Measurements from ENCODE around the gene KRT74.

The KRT74 gene

DNA sequence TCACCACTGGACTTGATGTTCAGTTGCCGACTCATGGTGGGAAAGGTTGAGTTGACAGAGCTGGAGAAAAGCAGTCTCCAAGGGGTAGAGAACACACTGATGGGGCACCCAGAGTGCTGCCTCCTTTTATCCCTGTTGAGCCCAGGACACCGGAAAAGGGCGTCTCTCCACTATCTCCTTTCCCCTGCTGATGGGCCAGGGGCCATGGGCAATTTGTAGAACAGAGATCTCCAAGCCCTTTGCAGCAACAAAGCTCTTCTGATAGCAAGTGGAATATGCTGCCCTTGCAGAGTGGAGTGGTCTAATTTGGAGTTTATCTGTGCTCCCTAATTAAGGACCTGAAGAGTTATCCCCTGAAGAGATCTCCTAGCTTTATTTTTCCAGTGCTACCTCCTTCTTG, at the start of gene KRT74:
KRT74 (minus strand) TSS at position 101 of the 400 bp plus-strand sequence; CDS start at position 35, 66 bp downstream.
- DNase-seq: no peak

DNA sequence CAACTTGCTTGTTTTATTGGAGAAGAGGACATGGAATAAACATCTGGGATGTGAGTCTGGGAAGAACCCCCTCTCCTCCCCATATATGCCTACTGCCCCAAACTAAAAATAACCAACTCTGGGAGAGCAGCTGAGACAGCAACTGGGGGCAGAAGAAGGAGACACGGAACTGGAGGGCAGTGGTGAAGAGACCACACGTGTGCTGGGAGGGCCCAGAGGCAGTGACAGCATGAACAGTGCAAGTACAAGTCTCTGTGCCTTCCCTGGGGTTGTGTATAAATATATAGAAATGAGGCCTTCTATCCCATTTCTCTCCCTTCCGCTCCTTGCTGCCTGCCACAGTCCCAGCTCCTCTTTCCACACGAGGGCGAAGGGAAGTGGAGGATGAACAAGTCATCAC, 48.7 kb upstream of the KRT74 start:
- DNase-seq: no peak

DNA sequence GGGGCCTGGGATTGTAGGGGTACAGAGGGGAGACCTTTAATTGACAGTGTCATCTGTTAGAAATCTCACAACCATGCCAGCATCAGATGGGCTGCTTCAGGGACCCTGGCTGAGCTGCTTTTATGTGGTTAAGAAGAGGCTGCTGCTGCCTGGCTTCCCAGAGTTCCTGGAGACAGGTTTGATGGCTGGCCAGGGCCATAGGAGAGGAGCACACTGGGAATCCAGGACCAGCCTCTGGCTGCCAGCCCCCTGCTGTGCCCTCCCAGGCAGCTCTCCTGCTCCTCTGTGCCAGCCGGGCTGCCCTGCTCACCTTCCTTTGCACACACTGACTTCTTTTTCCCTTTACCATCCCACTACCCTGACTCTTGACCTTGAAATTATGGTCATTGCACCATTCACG, 45.2 kb upstream of the KRT74 start:
- DNase-seq: no peak

DNA sequence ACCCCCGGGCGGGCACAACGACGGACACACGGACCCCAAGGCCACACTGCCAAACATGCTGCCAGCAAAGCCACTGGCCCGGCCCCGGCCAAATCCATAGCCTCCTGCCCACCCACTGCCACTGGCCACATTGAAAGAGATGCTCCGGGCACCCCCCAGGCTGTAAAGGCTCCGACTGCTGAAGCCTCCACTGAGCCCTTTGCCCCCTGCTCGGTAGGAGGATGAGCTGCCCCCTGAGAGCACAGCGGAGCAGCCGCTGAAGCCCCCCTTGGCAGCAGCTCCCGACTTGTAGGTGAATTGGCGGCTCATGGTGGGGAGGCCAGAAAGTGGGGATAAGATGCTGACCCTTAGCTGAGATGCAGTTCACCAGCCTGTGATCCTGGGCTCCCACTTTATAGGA, 44.6 kb upstream of the KRT74 start, which contains the start of gene KRT73:
KRT73 (minus strand) TSS at position 344 of the 400 bp plus-strand sequence; CDS start at position 309, 35 bp downstream.
- no peak for DNase-seq

DNA sequence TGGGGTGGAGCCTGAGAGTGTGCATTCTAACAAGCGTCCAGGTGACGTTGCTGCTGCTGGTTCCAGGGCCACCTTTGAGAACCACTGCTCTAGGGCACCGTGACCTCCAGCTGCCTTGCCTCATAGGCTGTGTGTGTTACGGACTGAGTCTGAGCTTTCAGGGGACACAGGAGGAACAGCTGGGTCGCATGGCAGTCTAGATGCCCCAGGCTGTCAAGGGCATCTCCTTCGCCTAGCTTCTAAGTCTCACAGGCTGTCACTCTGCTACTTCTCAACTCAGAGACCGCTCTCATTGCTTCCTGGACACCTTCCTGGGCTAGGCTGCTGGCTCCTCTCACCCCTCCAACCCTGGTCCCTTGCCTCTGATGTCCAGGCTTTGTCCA, 43.8 kb upstream of the KRT74 start:
- DNase-seq: no peak

DNA sequence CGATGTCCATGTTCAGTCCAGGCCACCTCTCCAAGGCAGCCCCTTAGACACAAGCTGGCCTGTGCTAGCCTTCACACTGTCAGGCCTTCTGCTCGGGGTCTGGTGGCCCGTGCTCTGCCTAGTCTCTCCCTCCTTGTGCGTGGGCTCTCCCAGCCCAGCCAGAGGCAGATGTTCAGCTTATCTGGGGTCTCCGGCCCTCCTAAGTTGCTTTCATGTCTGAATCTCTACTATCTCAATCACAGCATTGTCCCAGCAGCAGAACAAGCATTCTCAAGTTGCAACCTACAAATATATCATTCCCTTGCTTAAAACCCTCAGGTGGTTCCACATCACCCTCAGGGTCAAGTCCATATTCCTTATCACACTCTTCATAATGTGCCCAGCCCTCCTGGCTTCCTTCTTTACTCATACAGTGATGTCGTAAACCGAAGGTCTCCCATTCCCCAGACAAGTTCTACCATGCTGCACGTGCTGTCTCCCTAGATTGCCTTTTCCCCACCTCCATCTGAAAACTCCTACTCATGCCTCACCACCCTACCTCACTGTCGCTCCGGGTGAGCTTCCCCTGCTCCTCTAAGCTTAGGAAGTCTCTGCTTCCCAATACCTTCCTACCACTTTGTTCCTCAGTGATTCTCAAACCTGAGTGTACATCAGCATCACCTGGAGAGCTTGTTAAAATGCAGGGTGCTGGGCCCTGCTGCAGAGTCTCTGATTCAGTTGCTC, 43.2 kb upstream of the KRT74 start:
- DNase-seq: no peak

DNA sequence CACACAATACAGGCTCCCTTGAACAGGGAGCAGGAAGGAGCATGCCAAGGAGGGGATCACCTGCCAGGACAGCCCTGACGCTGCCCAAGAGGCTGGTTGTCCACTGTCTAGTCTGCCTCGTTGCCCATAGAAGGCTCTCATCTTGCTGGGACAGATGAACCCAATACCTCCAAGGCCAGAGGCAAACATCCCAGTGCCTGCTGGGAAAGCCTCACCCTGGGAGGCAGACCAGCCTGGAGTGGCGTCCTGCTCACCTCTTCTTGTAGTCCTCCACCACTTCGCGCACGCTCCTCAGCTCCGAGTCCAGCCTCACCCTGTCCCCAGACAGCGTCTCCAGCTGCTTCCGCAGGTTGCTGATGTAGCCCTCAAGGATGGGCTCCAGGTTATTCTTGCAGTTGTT, 42.3 kb upstream of the KRT74 start:
- no peak for DNase-seq

DNA sequence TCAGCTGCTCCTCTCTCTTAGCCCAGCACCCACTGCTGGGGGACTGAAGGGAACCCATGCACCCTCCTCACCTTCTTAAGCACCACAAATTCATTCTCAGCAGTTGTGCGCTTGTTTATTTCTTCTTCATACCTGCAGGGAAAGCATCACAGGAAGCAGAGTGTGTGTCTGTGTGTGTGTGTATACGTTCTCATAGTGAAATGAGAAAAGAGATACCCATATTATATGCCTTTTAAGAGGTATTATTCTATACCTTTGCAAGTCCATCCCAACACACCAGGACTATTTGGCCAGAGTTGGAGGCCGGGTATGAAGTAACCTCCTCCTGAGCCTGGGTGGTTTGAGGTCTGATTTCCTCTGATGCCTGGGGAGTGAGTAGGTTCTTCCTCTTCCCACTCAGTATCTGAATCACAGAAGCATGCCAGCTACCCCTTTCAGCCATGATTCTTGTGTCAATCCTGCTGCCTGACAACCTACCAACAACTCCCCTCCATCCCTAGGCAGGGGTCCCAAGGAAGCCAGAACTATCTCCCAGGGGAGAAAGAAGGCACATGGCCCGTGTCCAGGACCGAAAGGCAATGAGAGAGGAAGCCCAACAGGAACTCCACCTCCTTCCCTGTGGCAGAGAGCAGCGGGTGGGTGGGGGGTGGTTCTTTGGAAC, 41.7 kb upstream of the KRT74 start:
- DNase-seq: peak; percentile 8

DNA sequence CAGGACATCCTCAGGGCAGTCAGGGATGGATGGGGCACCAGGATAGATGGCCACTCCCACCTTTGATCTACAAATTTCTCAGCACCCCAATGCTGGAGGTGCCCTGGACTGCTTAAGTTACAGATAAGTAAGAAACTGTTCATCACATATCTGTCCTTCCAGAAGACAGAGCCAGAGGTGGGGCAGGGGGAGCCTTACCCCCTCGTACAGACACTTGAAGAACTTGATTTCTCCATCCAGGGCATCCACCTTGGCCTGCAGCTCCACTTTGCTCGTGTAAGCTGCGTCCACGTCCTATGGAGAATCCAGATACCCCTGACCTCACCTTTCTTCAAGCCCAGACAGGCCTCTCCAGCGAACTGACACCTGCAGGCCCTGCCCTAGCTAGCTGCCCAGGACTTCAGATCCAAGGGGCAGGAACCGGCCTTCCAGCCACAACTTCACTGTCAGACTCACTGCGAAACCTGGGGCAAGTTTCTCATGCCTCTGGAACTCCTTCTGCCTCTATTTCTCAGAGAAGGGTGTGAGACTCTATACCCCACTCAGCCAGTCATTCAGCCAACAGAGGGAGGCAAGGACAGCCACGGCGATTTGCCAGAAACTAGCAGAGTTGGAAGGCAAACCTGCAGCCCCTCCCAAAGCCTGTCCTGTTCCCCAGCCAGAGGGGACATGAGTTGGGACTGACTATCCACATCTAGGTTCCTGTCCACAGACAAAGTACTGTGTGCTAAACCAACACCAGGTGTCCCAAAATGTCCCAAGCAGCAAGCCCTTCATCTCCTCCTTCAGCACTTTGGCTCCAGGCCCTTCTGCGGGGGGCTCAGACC, 41.0 kb upstream of the KRT74 start:
- no peak for DNase-seq

DNA sequence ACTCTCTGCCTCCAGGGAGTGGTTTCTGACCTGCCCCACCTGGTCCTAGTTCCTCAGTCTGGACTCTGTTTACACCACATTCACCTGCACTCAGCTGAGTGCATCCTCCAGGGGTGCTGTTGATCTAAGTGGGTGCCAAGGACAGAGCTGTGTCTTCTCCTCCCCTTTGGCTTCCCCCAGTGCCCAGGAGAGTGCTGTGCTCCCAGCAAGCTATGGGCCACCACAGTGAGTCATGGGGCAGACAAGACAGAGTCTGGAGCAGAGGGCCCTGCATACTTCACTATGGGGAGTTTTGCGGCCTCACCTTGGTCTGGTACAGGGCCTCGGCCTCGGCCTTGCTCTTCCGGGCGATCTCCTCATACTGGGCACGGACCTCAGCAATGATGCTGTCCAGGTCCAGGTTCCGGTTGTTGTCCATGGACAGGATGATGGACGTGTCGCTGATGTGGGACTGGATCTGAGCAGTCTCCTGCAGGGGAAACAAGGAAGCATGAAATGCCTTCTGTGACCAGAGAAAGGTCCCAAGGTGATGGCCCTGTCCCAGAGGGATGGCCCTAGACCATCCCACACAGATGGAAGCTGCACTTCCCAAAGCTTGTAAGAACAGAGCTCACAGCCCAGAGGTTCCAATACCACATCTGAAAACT, 39.9 kb upstream of the KRT74 start:
- no peak for DNase-seq

DNA sequence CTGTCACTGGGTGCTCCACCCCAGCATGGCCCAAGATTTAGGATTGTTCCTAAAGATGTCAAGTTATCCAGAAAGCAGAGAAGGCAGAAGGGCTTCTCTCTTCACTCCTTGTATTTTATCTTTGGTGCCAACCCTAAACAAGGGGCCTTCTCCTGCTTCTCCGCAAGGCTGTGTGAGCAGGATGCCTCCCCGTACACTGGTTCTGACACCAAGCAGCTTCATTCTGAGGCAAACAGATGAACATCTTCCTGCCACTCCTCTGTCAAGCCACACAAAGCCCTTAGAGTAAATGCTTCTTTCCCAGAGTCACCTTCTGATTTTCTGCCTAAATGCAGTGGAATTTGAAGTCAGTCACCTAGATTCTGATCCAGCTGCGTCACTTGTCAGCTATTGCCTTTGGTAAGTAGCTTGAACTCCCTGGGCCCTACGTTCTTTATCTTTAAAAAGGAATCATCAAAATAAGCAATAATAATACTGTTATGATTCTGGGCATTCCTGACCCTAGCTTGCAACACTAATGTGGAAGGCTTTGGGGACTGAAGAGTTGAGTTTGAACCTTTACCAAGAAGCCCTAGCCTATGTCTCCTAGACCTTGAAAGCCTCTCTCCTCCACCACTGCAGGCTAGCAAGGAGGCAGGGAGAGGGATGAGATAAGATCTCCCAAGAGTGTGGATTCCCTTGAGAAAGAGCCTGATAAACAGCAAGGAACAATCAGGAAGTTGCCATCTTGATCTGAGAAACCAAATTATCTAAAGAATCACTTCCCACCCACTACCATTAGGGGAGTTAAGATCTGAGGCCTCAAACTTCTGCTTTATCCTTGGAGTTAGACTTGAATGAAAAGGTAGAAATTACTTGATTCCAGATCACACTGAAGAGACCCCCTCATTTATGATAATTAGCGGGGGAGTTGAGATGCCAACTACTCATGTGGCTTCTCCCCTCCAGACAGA, 39.1 kb upstream of the KRT74 start:
- DNase-seq: no peak

DNA sequence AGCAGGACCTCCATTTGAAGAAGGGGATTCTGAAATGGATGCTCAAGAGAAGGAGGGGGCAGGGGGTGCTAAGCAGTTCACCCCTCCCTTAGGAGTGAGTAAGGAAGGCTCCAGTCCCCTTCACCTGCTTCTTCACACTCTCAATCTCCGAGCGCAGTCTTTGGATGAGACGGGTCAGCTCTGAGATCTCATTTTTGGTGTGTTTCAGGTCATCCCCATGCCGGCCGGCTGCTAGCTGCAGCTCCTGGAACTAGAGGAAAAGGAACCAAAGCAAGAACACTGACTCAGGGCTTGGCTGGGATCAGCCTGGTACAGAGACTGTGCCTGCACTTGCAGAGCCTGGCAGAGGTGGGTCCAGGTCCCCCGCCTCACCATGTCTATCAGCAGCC, 37.4 kb upstream of the KRT74 start:
- no peak for DNase-seq

DNA sequence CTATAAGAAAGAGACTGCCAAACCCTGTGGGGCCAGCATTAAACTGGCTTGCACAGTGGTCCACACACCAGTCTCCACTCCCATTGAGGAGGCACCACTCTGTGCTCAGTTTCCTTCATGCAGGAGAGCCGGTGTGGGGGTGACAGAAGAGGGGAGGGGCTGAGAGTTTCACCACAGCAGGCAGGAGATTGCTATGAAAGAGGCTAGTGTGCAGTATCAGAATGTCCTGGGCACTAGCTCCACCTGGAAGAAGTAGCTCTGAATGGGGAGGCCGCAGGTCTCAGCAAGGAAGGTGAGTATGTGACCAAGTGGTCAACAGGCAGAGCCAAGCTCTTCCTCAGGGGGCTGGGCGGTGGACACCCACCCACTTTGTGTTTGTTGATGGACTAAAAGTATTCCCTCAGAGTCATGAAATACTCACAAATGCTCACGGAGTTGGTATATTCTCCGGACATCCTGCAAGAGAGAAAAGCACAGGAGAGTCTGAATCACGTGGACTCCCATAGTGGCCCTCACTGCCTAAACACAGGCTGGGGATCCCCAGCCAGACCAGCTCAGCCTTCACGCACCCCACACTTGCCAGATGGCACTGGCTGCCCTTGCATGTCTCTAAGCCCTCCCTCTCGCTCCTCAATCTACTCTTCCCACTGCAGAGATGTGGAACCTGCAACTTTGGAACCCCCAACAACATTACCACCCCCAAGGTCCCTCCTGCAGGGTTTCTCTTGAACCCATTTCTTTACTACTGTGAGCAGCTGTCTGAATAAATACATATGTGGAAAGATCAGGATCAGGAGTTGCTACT, 35.4 kb upstream of the KRT74 start:
- no peak for DNase-seq

DNA sequence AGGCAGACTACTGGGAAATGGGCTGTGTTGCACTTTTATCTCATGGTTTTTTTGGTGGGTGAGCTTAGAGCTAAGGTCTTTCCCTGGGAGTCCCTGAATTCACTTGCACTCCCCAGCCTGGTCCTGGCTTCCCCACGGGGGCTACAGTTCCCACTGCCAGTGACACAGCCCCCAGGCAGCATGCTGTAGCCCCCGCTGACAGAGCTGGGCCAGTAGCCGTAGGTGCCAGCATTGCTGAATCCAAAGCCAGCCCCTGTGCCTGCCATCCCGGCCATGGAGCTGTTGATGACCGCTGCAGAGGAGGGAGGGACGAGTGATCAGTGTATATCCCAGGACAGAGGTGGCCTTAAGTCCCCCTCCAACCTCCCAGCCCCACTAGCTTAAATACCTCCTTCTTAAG, 34.5 kb upstream of the KRT74 start:
- no peak for DNase-seq

DNA sequence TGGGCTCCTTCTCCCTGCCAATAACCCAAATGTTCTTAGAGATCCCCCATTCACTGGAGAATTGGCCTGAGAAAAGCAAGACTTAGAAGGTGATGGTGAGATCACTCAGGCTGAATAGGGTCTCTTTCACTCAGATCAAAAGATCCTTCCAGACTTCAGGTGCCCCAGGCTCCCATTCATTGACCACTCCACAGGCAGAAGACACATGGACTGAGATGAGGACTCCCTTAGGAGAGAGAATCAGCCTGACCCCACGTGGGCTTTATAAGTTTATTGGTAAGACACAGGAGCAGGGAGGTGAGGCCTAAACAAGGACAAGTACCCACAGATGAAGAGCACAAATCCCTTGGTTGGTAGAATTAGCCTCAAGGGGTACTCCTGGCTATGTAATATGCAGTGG, 33.7 kb upstream of the KRT74 start:
- DNase-seq: no peak

DNA sequence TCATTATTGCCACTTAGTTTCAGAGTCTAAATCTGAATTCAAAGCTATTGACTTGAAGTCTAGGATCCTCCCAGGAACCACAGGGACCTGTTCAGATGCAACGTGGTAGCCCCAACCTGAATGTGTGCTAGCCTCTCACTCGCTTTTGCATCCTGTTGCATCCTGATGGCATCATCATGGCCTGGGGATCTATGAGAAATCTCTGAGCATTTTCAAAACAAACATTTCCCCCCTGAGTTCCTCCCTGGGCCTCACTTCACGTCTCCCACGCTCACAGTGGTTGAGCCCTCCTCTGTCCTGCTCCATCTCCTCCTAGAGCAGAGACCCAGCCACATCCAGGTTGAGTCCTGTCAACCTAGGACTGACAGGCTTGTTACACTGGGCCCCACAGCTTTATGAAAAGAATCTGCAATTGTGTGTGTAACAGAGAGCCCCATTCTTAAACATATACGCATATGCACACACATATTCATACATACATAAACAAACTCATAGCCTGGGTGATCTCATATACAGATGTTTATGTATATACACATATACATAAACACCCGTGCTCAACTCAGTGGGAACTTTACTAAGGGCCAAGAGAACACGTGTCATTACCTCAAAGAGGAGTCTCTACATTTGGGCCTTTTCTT, 33.1 kb upstream of the KRT74 start:
- no peak for DNase-seq

DNA sequence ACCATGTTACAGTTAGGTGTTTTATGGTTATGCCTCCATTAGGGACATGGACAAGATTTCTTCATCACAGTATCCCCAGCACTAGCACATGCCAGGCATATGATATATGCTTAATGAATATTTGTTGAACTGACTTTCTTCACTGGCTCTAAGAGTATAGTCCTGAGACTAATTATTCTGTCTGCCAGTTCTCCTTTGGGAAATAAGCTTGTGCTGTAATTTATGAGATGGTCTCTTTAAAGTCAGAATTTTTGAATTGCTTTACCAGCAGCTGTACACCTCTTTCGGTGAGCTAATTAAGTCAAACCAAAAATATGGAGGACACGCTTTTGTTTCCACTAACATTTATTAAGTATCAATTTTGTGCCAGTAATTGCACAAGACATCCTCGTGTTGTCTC, 32.5 kb upstream of the KRT74 start:
- DNase-seq: no peak

DNA sequence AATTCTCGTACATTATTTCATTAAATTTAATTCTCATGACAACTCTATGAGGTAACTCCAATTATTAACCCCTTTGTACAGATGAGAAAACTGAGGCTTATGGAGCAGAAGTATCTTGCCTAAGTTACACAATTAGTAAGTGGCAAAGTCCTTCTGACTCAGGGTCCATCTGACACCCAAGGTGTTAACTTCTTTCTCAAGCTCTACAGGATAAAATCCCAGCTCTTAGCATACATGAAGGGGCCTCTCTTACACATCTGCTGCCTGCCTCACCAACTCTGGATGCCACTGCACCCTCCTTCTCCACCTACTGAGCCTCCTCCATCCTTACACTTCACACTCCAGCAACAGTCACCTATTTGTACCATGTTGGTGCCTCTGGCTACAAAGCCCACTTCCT, 31.9 kb upstream of the KRT74 start:
- no peak for DNase-seq

DNA sequence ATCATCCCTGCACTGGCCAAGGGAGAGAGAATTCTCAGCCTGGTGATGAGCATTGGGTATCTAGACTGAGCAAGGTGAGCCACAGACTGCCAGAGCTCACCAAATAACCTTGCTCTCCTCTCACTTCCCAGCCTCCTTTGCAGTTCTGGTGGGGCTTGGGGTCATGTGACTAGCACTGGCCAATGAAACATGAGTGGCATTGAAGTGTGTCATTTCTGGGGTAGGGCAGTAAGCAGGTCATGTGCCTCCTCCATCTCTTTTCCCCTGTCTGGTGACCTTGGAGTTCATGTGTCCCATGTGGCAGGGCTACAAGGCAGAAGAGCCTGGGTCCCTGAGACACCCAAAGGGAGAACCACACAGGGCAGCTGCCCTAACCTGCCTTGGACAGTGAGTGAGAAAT, 31.2 kb upstream of the KRT74 start:
- DNase-seq: no peak

DNA sequence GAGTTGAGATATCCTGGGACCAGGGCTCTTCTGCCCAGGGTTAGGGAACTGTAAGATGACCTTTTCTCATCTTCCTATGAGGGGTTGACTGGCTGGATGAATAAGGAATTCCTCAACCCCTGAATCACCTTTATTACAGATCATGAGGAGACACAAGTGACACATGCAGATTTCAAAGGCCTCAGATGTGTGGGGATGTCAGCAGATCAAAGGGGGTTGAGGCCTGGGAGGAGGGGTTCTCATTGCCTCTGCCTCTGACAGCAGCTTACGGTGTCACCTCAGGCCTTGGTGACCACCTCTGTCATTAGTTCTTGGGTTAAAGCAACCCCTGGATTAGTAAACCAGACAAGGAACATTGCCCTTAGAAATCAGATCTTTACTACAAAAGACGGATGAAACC, 29.7 kb upstream of the KRT74 start:
- DNase-seq: no peak

DNA sequence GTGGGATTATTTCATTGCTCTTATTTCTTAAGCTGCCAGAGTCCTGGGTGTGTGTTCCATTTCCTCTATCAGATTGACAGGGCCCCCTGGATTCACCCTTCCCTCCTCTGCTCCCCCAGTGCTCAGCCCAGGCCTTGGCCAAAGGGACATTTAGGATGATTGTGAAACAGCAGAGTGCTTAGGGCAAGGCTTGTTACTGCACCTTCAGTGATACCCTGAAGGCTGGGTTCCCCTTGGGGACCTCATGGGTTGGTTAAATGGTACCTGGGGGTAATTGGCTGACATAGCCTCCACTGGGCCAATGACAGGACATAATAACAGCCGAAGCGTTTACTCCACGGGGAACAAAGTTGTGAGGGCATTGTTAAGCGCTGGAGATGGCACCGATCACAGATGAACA, 28.9 kb upstream of the KRT74 start:
- DNase-seq: no peak

All from EL (cell line).